CD4-positive, alpha-beta T cell treated with Interleukin-6 for 4 hours (primary cell): Measurements from ENCODE around the gene IL17A.

Experiments
- DNase-seq: peaks from one replicate; pipeline ENCODE4 v3.0.0-alpha.2; 2020; ENCODE audit warnings: mixed read lengths

IL17A gene

DNA sequence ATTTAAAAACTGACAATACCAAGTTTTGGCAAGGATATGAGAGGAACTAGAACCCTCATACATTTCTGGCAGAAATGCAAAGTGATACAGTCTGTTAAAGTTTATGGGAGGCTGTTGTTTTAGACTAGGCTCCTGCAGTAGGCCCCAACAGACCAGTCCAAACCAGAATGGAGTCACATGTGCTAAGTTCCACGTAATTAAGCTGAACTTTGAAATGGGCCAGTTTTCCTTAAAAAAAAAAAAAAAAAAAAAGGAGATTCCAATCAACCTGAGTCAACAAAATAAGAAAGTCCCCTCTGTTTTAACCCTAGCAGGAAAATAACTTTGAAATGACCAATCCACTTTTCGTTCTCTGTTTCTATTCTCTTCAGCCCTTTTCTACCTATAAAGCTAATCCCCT lies 31.6 kb downstream of the IL17A start:
- DNase-seq, result no peak

DNA sequence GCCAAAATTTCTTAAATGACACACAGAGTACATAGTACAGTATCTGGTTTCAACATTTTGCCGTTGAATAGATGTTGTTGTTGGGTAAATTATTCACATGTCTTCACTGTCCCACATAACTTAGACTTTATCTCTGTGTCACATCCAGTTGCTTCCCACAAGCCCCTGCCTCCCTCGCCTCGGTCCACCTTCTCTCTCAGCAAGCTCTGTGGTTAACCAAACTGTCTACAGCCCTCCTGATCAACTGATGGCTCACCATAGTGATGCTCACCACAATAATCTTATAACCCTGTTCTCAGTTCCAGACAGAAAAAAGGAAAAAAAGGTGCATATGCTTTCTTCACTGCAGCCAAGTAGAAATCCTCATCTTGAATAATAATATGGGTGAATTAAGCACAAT lies 35.1 kb downstream of the IL17A start:
- peak; percentile 4 for DNase-seq

DNA sequence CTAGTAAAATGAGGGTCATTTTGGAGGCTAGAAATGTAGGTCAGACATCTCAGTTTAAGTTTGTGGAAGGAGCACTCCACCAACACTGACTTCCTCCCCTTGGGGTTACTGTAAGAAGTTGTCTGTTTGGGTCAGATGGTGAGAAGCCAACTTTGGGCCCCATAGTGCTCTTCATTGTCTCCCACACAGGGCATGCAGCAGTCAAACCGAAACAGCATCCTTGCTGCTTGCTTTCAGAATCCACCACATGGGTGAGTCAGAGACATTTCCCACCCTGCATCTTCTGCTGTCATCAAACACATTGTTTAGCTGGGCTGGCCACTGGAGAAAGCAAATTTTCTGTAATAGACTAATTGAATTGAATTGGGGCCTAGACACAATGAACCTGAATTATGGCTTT lies 41.3 kb downstream of the IL17A start:
- DNase-seq, result peak; percentile 9

DNA sequence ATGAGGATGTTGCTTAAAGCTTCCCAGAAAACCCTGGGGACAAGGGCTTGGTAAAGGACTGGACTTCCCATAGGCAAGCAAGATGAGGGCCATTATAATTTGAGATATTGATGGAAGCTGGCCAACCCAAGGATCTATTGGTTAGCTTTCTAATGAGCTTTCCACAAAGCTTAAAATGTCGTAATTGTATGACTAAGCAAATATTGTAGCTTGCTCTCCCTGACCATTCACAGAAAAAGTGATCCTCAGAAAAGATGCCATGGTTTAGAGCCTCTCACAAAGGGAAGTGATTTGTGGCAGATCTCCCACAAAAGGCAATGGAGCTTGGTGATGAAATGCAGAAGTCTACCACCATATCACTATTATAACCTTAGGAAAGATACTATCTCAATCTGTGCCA lies 44.5 kb downstream of the IL17A start:
- DNase-seq, result no peak

DNA sequence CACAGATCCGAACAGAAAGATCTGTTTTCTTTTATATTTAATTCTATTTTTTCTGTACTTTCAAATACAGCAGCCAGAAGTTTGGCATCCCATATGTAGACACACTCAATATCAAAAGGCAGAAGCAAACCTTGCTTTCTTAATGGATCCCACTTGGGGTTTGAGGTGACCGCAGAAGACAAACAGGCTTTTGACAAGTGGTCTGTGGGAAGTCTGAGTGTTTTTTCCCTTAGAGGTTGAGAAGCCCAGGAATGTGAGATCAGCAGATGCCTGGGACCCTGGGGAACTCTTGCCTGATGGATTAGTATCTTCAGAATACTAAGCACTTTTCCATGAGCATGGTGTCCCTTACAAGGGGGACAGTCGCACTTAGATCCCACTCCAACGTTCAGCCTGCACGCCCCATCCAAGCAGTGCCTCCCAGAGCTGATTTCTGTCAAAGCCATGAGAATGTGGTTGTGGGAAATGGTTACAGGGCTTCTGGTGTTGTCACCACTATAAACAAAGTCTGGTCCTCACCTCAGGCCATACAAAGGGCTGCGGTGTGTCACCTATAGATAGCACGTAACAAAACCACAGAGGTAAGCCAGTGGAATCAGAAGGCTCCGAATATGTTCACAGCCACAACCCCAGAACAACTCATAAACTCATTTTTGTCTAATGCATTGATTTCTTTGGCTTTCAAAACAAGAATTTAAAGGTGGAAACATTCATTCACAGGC lies 45.4 kb downstream of the IL17A start:
- no peak for DNase-seq

DNA sequence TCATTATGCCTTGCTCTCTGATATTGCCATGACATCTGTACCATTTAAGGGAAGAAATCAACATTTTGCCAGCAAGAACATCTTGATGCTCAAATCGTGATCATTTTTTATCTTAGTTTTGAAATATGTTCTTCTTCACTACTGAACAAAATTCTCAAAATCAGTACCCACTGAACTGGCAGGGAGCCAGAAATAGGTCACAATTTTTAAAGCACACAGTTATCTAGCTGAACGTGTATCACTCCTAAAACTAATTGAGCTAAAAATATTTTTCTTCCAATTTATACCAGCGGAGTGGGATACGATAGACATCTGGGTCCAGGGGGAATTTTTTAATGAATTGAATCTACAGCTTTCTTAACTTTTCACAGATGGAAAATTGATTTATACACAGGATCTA lies 46.8 kb downstream of the IL17A start:
- DNase-seq, result no peak

DNA sequence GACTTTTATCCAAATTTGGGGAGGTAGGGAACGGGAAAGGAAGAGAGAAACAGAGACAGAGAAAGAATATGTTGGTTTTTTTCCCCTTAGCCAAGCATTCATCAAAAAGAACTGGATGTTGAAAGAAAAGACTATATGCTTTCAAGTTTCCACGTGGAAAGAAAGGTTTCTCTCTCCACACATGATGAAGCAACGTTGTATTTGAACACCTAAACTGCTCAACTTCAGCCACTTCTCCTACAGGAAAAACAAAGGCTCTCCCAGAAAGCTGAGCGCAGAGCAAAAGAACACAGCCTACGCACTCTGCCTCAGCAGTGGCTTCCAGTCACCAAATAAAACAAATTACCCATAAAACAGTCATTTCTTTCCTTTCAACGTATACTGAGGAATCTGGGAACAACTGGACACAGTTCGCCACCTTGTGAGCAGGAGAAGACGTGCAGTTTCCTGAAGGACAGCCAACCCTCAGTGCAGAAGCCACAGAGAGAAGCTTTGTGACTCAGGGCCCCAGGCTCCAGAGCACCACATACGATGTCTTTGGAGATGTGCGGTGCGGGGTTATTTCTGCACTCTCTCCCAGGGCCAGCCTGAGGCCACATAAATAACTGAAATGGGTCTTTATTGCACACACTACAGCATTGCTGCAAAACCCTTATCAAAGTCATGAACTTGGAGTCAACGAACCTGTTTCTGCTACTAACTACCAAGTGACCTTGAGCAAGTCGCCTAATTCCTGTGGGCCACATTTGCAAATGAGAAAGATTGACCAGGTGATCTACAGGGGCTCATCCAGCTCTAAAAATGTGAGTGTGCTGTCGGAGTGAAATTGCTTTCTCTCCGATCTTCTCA lies 48.0 kb downstream of the IL17A start:
- peak; percentile 3 for DNase-seq
